Non-pigmented ciliary epithelial cell (primary cell): ENCODE data around the gene ALOX12B.
"Not testable (repeated sequence)": the region's sequence is repeated elsewhere in the genome, so short reads cannot be mapped to it uniquely, and the experiment has no call there.

Experiments
- DNase-seq: peaks from one replicate; pipeline ENCODE4 v3.0.0-alpha.2; 2010; ENCODE audit warnings: low read depth

The ALOX12B gene

GRCh38 chr17:8118769-8119580 lies 31.5 kb upstream of the ALOX12B start:
- no peak for DNase-seq

GRCh38 chr17:8117980-8118768 lies 30.7 kb upstream of the ALOX12B start, which contains the start of gene ALOXE3:
Gene ALOXE3 (minus strand): TSS chr17:8118514. CDS start chr17:8117990, 524 bp downstream.
- DNase-seq = no peak

GRCh38 chr17:8117367-8117979 lies 30.0 kb upstream of the ALOX12B start:
- DNase-seq = no peak

GRCh38 chr17:8116776-8117175 lies 29.3 kb upstream of the ALOX12B start:
- no peak for DNase-seq

GRCh38 chr17:8110907-8111306 lies 23.4 kb upstream of the ALOX12B start:
- DNase-seq = no peak

GRCh38 chr17:8110456-8110804 lies 22.9 kb upstream of the ALOX12B start:
- DNase-seq = no peak

- no peak for DNase-seq
Measured at GRCh38 chr17:8109661-8110455, 22.3 kb upstream of the ALOX12B start.

GRCh38 chr17:8108972-8109660 lies 21.6 kb upstream of the ALOX12B start:
- DNase-seq = no peak

GRCh38 chr17:8106980-8107379 lies 19.5 kb upstream of the ALOX12B start:
- DNase-seq = not testable (repeated sequence)

- no peak for DNase-seq
Measured at GRCh38 chr17:8105957-8106398, 18.5 kb upstream of the ALOX12B start.

- DNase-seq = no peak
Measured at GRCh38 chr17:8104911-8105310, 17.4 kb upstream of the ALOX12B start.

GRCh38 chr17:8103549-8103948 lies 16.0 kb upstream of the ALOX12B start:
- no peak for DNase-seq

GRCh38 chr17:8101721-8102120 lies 14.2 kb upstream of the ALOX12B start:
- no peak for DNase-seq

- no peak for DNase-seq
Measured at GRCh38 chr17:8100763-8101162, 13.2 kb upstream of the ALOX12B start.

- no peak for DNase-seq
Measured at GRCh38 chr17:8100111-8100510, 12.6 kb upstream of the ALOX12B start.

- DNase-seq = no peak
Measured at GRCh38 chr17:8096541-8096940, 9.0 kb upstream of the ALOX12B start.

- DNase-seq = no peak
Measured at GRCh38 chr17:8095361-8095760, 7.8 kb upstream of the ALOX12B start.

- DNase-seq = no peak
Measured at GRCh38 chr17:8091033-8091687, 3.6 kb upstream of the ALOX12B start.

GRCh38 chr17:8089728-8090127 lies 2.2 kb upstream of the ALOX12B start:
- no peak for DNase-seq

GRCh38 chr17:8087952-8088230 lies 375 bp upstream of the ALOX12B start:
- DNase-seq = no peak

- DNase-seq = no peak
Measured at GRCh38 chr17:8084250-8084649, 3.3 kb downstream of the ALOX12B start.
